Uterus (tissue), 4 donors: ENCODE results near the gene CHKA. TPM values are rescaled to one million over a fixed set of nuclear protein-coding genes. Genes with fewer than 3 reads are reported as not detected.

Experiments
- DNase-seq, 2 donors: peaks; one replicate each; pipeline ENCODE4 v3.0.0-alpha.2; 2019 to 2020
- H3K27ac ChIP-seq, 2 donors: fragments of 200-600 bp; sonication (generic); 1 replicate in 1 of 2; 2 replicates in 1 of 2; pipeline ENCODE4 v1.5.1; 2016 to 2018
- H3K27me3 ChIP-seq, 2 donors: fragments of 200-600 bp; sonication (generic); one replicate each; pipeline ENCODE4 v1.5.1; 2018 to 2019; ENCODE audit warnings: control low read depth in 1 of 2
- H3K36me3 ChIP-seq, 2 donors: fragments of 200-600 bp; sonication (generic); one replicate each; pipeline ENCODE4 v1.5.1; 2019; ENCODE audit warnings: control low read depth in 1 of 2
- H3K4me1 ChIP-seq, 2 donors: fragments of 200-600 bp; sonication (generic); one replicate each; pipeline ENCODE4 v1.5.1; 2018 to 2019; ENCODE audit warnings: control low read depth in 1 of 2
- H3K4me3 ChIP-seq, 2 donors: fragments of 200-600 bp; sonication (generic); 1 replicate in 1 of 2; 2 replicates in 1 of 2; pipeline ENCODE4 v1.5.1; 2018 to 2019; ENCODE audit warnings: mild to moderate bottlenecking in 1 of 2
- H3K9me3 ChIP-seq, 2 donors: fragments of 200-600 bp; sonication (generic); one replicate each; pipeline ENCODE4 v1.5.1; 2019; ENCODE audit warnings: control low read depth in 1 of 2
- CTCF ChIP-seq, 4 experiments: fragments of 200-600 bp in 2 of 4; fragments of 450-650 bp in 2 of 4; sonication (generic) in 2 of 4; IDR thresholded peaks; one replicate each; pipeline ENCODE4 v1.5.1; 2016 to 2019; ENCODE audit warnings: antibody characterized with exemption in 4 of 4, mild to moderate bottlenecking in 2 of 4, moderate library complexity in 1 of 4
- POLR2A ChIP-seq, 2 donors: fragments of 450-650 bp; IDR thresholded peaks; one replicate each; pipeline ENCODE4 v1.6.1; 2016; ENCODE audit warnings: antibody characterized with exemption in 2 of 2, mild to moderate bottlenecking in 1 of 2, moderate library complexity in 1 of 2
- intact Hi-C: fragments of 100-400 bp; cut with DNase I; formaldehyde crosslinking; loops from one replicate; pipeline ENCODE4 v1.15.1; 2023; ENCODE audit warnings: low total_unique reads
- total RNA-seq, 4 donors: library from RNA; depleted of rRNA in 3 of 4; stranded (reverse); fragments of >200 nt in 3 of 4; gene quantifications; one replicate each; pipeline versions ENCODE4 v1.1.0 to v1.2.4, GENCODE V29; 2014 to 2023
- donor health status: DM: yes; HTN: yes; CAD: no.

The CHKA gene
- total RNA-seq, 4 donors from 2014 or later: 21.8 to 57.1 (median 30.3) TPM

- no peaks in the 10 kb centered on the region for H3K9me3 ChIP-seq
- no peaks in the 10 kb centered on the region for H3K27me3 ChIP-seq
- H3K36me3 ChIP-seq: no peaks in the 10 kb centered on the region
- no peak for TF ChIP-seq POLR2A (IDR thresholded peaks at IDR 0.05)
- no peak for TF ChIP-seq CTCF (IDR thresholded peaks at IDR 0.05)
- no peak for DNase-seq
- H3K4me3 ChIP-seq: no peak overlapping the region
- H3K4me1 ChIP-seq: no peaks in the 10 kb centered on the region
- intact Hi-C loops: no loop called here
- H3K27ac ChIP-seq: no peak overlapping the region
Observed at GRCh38 chr11:68148879-68149278, 27.7 kb upstream of the CHKA start.

GRCh38 chr11:68148071-68148805 lies 27.1 kb upstream of the CHKA start:
- DNase-seq: no peak
- H3K4me3 ChIP-seq: no peak overlapping the region
- H3K4me1 ChIP-seq: no peaks in the 10 kb centered on the region
- TF ChIP-seq POLR2A (IDR thresholded peaks at IDR 0.05): no peak
- no peak for TF ChIP-seq CTCF (IDR thresholded peaks at IDR 0.05)
- H3K27me3 ChIP-seq: no peaks in the 10 kb centered on the region
- intact Hi-C loops: no loop called here
- no peaks in the 10 kb centered on the region for H3K36me3 ChIP-seq
- H3K9me3 ChIP-seq: no peaks in the 10 kb centered on the region
- H3K27ac ChIP-seq: no peak overlapping the region

DNA sequence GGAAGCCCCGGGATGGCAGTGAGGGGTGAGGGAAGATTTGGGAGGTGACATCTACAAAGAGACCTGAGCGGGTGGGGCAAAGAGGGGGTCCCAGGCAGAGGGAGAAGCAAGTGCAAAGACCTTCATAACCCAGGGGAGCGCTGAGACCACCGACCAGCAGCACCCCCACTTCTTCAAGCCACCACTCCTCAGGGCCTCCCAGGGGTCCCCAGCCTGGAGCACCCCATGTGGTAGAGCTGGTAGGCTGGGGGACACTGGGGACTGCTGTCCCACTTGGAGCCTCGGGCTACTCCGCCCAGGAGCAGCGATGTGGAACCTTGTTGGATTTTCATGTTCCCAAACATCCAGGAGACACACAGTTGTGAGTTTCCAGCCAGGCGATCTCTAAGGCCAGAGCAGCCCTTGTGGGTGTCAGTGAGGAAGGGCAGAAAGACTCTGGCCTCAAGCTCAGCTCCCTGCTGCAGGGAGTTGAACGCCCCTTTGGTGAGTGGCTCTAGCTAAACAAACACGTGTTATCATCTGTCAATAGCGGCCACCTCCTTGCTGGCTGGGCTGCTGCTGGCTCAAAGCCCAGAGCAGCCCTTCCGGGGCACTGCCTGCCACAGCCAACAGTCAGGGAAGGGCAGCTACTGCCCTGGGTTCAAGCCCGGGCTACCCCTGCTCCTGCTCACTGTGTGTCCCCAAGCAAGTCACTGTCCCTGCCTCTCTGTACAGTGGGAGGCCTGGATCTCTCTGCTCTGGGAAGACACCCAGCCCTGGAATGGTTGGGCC lies 25.7 kb upstream of the CHKA start:
- intact Hi-C loops: no loop called here
- DNase-seq: no peak
- Histone ChIP-seq H3K36me3 (no peaks in the 10 kb centered on the region), H3K9me3 (no peaks in the 10 kb centered on the region), H3K27me3 (no peaks in the 10 kb centered on the region), H3K4me3 (no peak overlapping the region), H3K27ac (no peak overlapping the region), H3K4me1 (no peaks in the 10 kb centered on the region)
- TF ChIP-seq CTCF (IDR thresholded peaks at IDR 0.05) (no peak), POLR2A (IDR thresholded peaks at IDR 0.05) (no peak)

DNA sequence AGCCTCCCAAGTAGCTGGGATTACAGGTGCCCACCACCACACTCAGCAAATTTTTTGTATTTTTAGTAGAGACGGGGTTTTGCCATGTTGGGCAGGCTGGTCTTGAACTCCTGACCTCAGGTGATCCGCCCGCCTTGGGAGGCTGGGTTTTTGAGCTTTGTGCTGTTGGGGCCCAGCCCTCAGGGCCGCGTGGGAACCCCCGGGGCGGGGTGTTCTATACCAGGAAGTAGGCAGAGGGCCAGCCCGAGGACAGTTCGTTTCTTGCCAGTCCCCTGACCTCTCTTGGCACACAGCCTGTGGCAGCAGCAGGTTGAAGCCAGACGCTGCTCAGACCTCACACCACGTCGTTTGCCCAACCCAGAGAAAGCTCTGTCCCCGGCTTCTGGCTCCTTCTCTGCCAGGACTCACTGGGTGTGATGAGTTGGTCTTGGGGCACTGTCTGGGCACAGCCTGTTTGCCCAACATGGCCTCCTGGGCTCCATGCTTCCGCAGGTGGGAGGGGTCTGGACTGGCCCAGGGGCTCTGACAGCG lies 24.9 kb upstream of the CHKA start:
- peak; percentile 41 to 78 for DNase-seq
- Histone ChIP-seq H3K27ac (no peak overlapping the region), H3K27me3 (no peaks in the 10 kb centered on the region), H3K36me3 (no peaks in the 10 kb centered on the region), H3K4me3 (no peak overlapping the region), H3K9me3 (no peaks in the 10 kb centered on the region), H3K4me1 (no peaks in the 10 kb centered on the region)
- intact Hi-C loops: no loop called here
- TF ChIP-seq CTCF (IDR thresholded peaks at IDR 0.05) (no peak), POLR2A (IDR thresholded peaks at IDR 0.05) (peak in 1 of 2 donors; percentile 7)
